Raji (cell line): ENCODE results near the gene ARFIP1.

ENCODE experiments used
- POLR2A ChIP-seq: IDR thresholded peaks from 2 replicates; pipeline ENCODE4 v1.6.1; 2011; ENCODE audit warnings: low read depth, low read length, control low read depth; ENCODE audit not compliant: insufficient read depth

The ARFIP1 gene

DNA sequence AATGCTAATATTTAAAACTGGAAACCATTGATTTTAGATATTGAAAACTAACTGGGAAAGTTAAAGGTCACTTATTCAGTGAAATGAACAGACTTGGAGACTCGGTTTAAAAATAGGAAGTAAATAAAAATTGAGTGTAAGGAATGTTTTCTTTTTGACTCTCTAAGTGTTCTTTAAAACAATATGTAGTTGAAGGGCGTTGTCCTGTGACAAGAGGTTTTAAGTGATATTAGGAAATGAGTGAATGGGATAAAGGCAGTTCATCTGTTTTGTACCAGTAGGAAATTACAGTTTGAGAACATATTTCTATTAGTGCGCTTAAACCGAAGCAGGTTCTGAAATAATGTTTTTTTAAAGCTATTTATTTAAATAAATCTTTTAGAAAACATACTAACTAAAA lies 77.2 kb downstream of the ARFIP1 start:
- TF ChIP-seq POLR2A = no peak

DNA sequence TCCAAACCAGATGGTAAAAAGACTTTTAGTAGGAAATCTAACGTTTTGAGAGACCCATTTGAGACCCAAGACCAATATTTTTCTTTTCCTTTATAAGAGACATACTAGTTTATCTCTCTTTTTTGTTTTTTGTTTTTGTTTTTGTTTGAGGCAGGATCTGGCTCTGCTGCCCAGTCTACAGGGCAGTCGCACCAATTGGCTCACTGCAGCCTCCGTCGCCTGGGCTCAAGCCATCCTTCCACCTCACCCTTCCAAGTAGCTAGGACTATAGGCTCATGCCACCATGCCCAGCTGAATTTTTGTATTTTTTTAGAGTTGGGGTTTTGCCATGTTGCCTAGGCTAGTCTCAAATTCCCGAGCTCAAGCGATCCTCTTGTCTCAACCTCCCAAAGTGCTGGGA lies 79.2 kb downstream of the ARFIP1 start:
- no peak for TF ChIP-seq POLR2A

DNA sequence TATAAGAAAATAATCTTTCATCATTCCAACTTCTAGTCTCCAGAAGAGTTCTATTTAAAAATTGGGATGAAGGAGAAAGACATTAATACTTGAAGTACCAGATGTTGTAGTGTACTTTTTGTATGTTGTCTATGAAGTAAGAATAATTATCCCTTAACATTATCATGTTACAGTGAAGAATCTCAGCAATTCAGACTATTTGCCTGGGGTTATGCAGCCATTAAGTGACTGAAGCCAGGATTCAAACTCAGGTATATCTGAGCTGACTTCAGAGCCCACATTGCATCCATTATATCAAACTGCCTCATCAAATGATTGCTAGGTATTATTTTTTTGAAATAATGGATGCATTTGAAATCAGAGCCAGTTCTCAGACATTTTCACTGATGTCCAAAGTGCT lies 80.3 kb downstream of the ARFIP1 start:
- no peak for TF ChIP-seq POLR2A

DNA sequence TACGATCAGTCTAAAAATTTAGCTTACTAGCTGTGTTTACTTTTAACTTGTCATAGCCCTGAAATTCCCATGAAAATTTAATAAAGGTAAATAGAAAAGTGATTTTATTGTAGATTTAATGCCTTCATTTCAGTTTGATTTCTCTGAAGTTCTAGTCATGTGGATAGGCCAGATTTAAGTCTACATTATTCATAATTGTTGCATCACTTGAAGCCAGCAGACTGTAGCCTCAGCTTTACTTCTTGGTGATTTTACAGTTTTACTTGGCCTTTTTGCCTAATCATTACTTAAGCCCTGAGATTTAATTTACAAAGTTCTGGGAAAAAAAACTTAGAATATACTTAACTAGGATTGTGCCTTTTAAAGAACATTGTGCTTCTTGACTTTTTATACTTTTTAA lies 82.9 kb downstream of the ARFIP1 start:
- no peak for TF ChIP-seq POLR2A

DNA sequence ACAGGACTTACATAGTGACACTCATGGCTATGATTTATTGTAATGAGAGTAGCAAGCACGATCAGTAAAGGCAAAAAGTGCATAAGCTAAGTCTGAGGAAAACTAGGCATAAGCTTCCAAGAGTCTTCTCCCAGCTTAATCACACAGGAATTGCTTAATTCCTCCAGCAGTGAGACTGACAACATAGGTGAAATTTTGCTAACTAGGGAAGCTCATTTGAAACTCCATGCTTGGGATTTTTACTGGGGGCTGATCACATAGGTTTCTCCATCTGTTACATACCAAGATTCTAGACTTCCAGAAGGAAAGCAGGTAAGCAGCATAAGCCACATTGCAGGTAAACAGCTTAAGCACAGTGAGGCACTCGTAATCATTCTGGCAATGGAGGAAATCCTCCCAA lies 84.6 kb downstream of the ARFIP1 start:
- TF ChIP-seq POLR2A = no peak

DNA sequence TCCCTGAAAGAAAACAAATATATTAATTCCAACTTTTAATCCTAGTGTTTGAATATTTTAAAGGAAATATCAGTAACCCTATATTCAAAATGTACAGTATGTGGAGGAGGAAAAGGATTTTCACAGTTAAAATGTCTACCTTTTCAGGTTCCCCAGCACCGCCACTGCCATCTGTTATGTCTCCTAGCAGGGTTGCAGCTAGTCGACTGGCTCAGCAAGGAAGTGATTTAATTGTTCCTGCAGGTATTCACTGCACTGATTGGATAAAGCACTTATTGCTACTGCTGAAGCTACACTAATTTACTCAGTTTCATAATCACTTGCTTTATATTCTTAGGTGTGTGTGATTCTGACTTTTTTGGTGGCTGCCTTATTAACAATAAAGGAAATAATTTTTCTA lies 90.9 kb downstream of the ARFIP1 start:
- no peak for TF ChIP-seq POLR2A

DNA sequence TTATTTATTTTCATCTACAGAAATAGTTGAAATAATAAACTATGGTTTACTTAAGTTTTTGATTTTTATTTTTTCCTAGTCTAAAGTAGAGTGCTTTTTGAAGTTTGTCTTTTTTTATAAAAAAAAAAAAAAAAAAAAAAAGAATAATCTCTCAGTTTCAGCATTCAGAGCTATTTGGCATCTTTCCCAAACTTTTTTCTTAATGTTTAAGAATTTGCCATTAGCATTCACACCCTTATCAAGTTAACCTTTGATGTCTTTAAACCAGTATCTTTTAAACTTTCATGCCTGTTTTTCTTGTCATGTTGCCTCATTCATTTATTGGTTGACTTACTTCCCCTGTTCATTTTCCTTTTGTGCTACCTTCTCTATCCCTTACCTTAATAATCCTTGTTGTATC lies 95.5 kb downstream of the ARFIP1 start:
- no peak for TF ChIP-seq POLR2A

DNA sequence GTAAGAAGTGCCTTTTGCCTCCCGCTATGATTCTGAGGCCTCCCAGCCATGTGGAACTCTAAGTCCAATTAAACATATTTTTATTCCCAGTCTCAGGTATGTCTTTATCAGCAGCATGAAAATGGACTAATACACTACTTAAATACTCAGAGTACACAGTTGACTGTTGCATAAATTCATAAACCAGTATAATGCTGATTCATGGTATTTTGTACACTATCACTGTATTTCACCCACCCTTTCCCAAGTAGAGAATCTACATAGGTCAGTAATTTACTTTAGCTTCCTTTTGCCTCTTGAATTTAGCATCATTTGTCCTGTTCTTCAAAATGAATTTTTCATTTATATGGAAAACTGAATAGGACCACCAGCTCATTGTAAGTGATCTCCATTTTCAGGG lies 98.1 kb downstream of the ARFIP1 start:
- no peak for TF ChIP-seq POLR2A

DNA sequence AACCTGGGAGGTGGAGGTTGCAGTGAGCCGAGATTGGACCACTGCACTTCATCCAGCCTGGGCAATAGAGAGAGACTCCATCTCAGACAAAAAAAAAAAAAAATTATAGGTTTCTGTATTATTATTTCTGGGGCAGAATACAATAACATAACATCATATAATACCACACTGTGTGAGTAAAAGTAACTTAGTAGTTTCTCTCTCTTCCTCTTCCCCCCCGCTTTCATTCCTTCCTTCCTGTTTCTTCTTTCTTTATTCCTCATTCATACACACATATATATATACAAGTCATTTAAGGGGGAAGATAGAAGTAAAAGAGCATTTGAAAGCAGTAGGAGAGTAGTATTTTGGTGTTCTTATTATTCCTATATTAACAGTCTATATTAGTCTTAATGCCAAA lies 100.5 kb downstream of the ARFIP1 start:
- TF ChIP-seq POLR2A = no peak

DNA sequence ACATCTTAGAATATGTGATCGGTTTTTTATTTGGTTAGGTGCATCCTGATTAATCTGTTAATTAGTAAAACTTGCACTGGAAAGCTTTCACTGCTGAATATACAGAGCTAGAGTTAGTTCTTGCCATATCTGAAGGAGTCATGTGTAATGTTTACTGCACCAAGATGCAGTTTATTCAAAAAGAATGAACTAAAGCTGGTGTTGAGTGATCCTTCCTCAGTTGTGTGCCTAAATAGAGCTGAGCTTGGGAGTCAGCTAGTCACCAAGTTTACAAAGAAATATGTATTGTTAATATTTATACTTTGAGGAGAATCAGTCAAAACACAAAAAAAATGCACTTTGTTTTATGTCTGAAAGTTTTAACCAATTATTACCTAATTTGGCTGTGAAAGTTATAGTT lies 102.2 kb downstream of the ARFIP1 start:
- no peak for TF ChIP-seq POLR2A

DNA sequence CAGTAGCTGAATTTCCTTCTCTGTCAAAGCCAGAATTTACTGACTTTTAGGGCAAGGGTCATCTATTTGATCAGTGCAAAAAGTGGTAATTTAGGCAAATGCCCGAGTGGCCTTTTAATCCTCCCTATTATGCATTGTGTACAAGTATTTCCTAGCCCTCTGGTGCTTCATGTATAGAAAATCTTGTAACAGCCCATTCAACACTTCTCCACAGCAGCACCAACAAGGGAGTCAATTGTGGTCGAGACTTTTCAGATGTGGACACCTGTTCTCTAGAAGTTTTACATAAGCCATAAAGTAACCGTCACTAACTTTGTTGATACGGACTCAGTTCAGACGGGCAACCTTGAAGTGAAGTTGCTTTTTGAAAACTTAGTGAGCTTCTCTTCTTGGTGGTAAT lies 105.4 kb downstream of the ARFIP1 start:
- no peak for TF ChIP-seq POLR2A

DNA sequence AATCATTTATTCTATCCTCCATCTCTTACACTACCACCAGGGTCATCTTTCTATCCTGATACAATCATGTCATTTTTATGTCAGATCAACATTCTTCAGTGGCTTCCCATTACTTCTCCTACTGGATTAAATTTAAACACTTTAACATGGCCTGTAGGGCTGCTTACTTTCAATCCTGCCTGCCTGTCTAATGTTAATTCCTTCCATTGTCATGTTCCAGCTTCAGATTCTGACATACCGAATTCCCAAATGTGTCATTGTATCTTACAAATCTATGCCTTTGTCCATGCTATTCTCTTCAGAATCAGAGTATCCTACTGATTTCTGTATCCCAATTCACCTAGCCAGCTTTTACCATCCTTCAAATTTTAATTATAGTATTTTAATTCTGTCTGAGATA lies 106.4 kb downstream of the ARFIP1 start:
- TF ChIP-seq POLR2A = no peak

DNA sequence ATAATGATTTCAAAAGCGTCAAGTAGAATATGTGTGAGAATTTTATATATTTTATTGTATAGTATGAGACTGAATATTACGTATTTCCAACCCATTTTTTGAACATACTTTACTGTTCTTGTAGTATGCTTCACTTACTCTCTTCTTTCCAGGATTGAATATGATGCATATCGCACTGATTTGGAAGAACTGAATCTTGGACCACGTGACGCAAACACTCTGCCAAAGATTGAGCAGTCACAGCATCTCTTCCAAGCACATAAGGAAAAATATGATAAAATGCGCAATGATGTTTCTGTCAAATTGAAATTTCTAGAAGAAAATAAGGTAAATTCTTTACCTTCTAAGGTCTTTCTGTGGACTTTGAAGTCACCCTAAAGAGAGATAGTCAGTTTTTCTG lies 108.2 kb downstream of the ARFIP1 start:
- TF ChIP-seq POLR2A = no peak

DNA sequence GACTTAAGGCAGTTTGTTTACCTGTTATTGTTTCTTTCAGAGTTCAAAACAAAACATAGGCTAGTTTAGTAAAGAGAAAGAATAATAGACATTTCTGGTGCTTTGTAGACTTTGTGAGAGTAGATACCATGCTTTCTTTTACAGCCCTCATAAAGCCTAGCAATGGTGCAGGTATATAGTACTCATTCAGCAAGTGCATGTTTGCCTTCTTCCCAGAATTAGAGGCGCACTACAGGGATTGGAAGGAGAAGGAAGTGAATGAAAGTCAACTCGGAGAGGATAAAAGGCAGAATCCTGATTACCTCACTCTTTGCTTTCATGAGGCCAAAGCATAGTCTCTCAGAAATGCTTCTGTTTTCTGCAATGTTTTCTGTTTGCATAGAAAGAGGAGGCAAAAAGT lies 113.2 kb downstream of the ARFIP1 start:
- no peak for TF ChIP-seq POLR2A

DNA sequence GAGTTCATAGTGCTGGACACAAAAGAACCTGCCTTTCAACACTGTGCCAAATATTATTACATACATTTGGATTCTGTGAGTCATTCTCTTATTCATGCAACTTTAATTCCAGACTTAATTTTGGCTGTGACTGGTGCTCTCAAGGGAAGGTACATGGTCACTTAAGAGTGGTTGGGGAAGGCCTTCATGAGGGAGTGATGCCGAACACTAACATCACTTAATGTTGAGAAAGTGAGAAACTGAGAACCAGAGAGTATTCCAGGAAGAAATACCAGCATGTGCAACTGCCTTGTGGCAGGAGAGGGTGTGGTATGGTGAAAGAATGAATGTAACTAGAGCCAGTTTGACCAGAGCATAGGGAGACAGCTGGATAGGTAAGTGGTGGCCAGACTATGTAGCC lies 114.9 kb downstream of the ARFIP1 start:
- no peak for TF ChIP-seq POLR2A

DNA sequence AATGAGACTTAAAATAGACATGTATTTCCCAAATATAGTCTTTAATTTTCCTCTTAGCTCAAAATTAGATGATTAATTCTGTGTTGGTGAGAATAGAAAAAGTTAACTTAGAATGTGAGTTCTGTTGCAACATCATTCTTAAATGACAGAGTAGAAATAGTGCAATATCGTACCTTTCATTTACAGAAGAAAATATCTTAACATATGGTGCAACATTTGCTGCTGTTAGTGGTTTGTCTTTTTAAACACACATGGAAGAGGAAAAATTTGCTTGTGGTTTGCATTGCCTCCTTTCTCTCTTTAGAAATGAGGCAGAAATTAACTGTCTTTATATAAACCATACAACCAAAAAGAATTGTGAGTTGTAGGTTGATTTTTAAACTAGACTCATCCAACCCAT lies 117.1 kb downstream of the ARFIP1 start:
- no peak for TF ChIP-seq POLR2A

DNA sequence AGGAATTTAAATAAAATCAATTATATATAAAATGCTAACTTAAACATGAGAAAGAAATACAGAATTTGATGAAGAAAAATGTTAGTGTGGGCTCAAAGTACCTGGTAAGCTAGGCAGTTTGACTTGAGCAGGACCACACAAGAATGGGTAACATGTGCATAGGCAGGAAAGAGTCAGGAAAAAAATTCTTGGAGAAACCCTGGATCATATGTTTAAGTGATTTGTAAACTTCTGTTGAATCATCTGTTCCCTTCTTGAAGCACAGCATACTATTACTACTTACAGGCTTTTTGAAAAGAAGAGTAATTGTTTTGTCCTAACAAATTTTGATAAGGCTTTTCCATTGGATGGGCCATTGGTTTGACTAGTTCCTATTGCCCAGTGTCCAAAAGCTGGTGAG lies 118.9 kb downstream of the ARFIP1 start:
- TF ChIP-seq POLR2A = no peak

DNA sequence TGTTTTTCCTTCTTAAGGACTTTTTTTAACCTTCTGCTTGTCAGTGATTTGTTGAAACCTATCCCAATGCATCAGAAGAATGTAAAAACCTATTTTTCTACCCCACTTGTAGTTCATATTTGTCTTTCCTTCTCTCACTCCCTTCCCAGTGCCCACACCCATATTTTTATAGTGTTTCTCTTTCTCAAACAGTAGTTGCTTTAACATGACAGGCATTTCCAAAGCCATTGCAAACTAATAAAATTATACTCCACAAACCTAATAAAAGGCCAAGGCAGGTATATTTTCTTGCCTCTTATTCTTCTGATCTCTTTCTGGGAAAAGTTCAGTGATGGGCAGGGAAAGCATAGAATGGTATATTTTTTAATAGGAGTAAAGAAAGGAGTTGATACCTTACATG lies 120.6 kb downstream of the ARFIP1 start:
- no peak for TF ChIP-seq POLR2A
